GM12872 (cell line): ENCODE measurements around the gene ITIH2.

Source experiments
- CTCF ChIP-seq: IDR thresholded peaks from 3 replicates; pipeline ENCODE4 v1.5.1; 2011; ENCODE audit warnings: low read depth, mild to moderate bottlenecking, low read length, moderate library complexity; ENCODE audit not compliant: insufficient read depth

ITIH2 gene

GRCh38 chr10:7768417-7768816 is 65.3 kb downstream of the ITIH2 start:
- no peak for TF ChIP-seq CTCF

- TF ChIP-seq CTCF, result no peak
Measured at GRCh38 chr10:7773845-7774801, 71.0 kb downstream of the ITIH2 start.

- TF ChIP-seq CTCF, result no peak
Measured at GRCh38 chr10:7776777-7777176, 73.7 kb downstream of the ITIH2 start.

GRCh38 chr10:7786430-7786829 is 83.3 kb downstream of the ITIH2 start:
- no peak for TF ChIP-seq CTCF

- no peak for TF ChIP-seq CTCF
Measured at GRCh38 chr10:7787150-7787856, 84.2 kb downstream of the ITIH2 start.

GRCh38 chr10:7787857-7788638 is 84.9 kb downstream of the ITIH2 start, which contains the start of the genes ATP5F1C and KIN:
Gene ATP5F1C (plus strand): TSS chr10:7788177. CDS start chr10:7788208, 31 bp downstream.
Gene KIN (minus strand): TSS chr10:7787993. CDS start chr10:7787933, 60 bp downstream.
- TF ChIP-seq CTCF, result no peak

- TF ChIP-seq CTCF, result no peak
Measured at GRCh38 chr10:7788639-7789286, 85.6 kb downstream of the ITIH2 start.
